ENCODE results near the gene PATL1.

- TF ChIP-seq CTCF (IDR thresholded peaks at IDR 0.05) (no peak), REST (IDR thresholded peaks at IDR 0.05) (no peak), CBX2 (IDR thresholded peaks at IDR 0.05; ENCODE audit: borderline replicate concordance, low read depth) (no peak), POLR2A (IDR thresholded peaks at IDR 0.05; ENCODE audit: low read length) (no peak), NR3C1 (IDR thresholded peaks at IDR 0.05) (no peak), RNF2 (IDR thresholded peaks at IDR 0.05; ENCODE audit: borderline replicate concordance, low read depth) (no peak), KDM5A (IDR thresholded peaks at IDR 0.05) (no peak), EP300 (IDR thresholded peaks at IDR 0.05) (no peak), RFX5 (IDR thresholded peaks at IDR 0.05) (no peak)
These were observed 58.5 kb downstream of the PATL1 start for GRCh38 chr11:59610289-59610688.
